MG63 (cell line): Measurements from ENCODE around the gene BCL2A1. TPM values are rescaled to one million over a fixed set of nuclear protein-coding genes. Genes with fewer than 3 reads are reported as not detected.
A peak's percentile ranks its signal among the peaks of the same experiment; 100 is the strongest.
"Not testable (repeated sequence)": the region's sequence is repeated elsewhere in the genome, so short reads cannot be mapped to it uniquely, and the experiment has no call there.

Experiments used
- DNase-seq: peaks from one replicate; pipeline ENCODE4 v3.0.0-alpha.2; 2020
- H3K27me3 ChIP-seq: fragments of 250-450 bp; sonication (Bioruptor Pico); 2 replicates; pipeline ENCODE4 v1.5.1; 2020; ENCODE audit warnings: mild to moderate bottlenecking, moderate library complexity
- H3K36me3 ChIP-seq: fragments of 250-450 bp; sonication (Bioruptor Pico); 2 replicates; pipeline ENCODE4 v1.5.1; 2020; ENCODE audit warnings: mild to moderate bottlenecking, moderate library complexity
- H3K4me3 ChIP-seq: fragments of 250-450 bp; sonication (Bioruptor Pico); 2 replicates; pipeline ENCODE4 v1.5.1; 2020; ENCODE audit warnings: mild to moderate bottlenecking, moderate library complexity
- H3K9me3 ChIP-seq: fragments of 250-450 bp; sonication (Bioruptor Pico); 2 replicates; pipeline ENCODE4 v1.5.1; 2020; ENCODE audit warnings: mild to moderate bottlenecking, moderate library complexity
- total RNA-seq: library from RNA; depleted of rRNA; stranded (reverse); fragments of >200 nt; shearing (Covaris generic); gene quantifications from 2 replicates; pipeline ENCODE4 v1.2.3, GENCODE V29; 2014; ENCODE audit warnings: low replicate concordance; rRNA removed

Gene BCL2A1
- total RNA-seq, 1 experiment from 2014 or later: not detected

- no peaks in the 10 kb centered on the region for H3K27me3 ChIP-seq
- peak overlapping the region; percentile 84 for H3K4me3 ChIP-seq
- H3K9me3 ChIP-seq: peaks cover 27% of the 10 kb centered on the region
- peaks cover 43% of the 10 kb centered on the region for H3K36me3 ChIP-seq
- no peak for DNase-seq
Observed at GRCh38 chr15:79922512-79923078, 48.4 kb downstream of the BCL2A1 start.

GRCh38 chr15:79919749-79920511, 51.1 kb downstream of the BCL2A1 start:
- DNase-seq: no peak
- Histone ChIP-seq H3K27me3 (no peaks in the 10 kb centered on the region), H3K4me3 (no peak overlapping the region), H3K9me3 (peaks cover 54% of the 10 kb centered on the region), H3K36me3 (peaks cover 70% of the 10 kb centered on the region)

- DNase-seq: no peak
- peaks cover 54% of the 10 kb centered on the region for H3K9me3 ChIP-seq
- no peak overlapping the region for H3K4me3 ChIP-seq
- H3K36me3 ChIP-seq: peaks cover 77% of the 10 kb centered on the region
- H3K27me3 ChIP-seq: no peaks in the 10 kb centered on the region
Observed at GRCh38 chr15:79919090-79919748, 51.8 kb downstream of the BCL2A1 start.

GRCh38 chr15:79918278-79918677, 52.7 kb downstream of the BCL2A1 start:
- no peaks in the 10 kb centered on the region for H3K27me3 ChIP-seq
- peaks cover 58% of the 10 kb centered on the region for H3K9me3 ChIP-seq
- DNase-seq: no peak
- no peak overlapping the region for H3K4me3 ChIP-seq
- H3K36me3 ChIP-seq: peaks cover 83% of the 10 kb centered on the region

GRCh38 chr15:79916502-79917132, 54.4 kb downstream of the BCL2A1 start:
- Histone ChIP-seq H3K36me3 (peaks cover 92% of the 10 kb centered on the region), H3K9me3 (peaks cover 57% of the 10 kb centered on the region), H3K4me3 (no peak overlapping the region), H3K27me3 (no peaks in the 10 kb centered on the region)
- DNase-seq: no peak

- H3K27me3 ChIP-seq: not testable (repeated sequence)
Observed at GRCh38 chr15:79915776-79916501, 55.1 kb downstream of the BCL2A1 start.

GRCh38 chr15:79914728-79915127, 56.3 kb downstream of the BCL2A1 start:
- no peak for DNase-seq
- peaks cover 46% of the 10 kb centered on the region for H3K9me3 ChIP-seq
- no peaks in the 10 kb centered on the region for H3K27me3 ChIP-seq
- peaks cover 90% of the 10 kb centered on the region for H3K36me3 ChIP-seq
- H3K4me3 ChIP-seq: no peak overlapping the region

More at GRCh38 chr15:79915776-79916501, 55.1 kb downstream of the BCL2A1 start:
- Histone ChIP-seq H3K9me3 (peaks cover 52% of the 10 kb centered on the region), H3K36me3 (peaks cover 89% of the 10 kb centered on the region)
- DNase-seq, H3K4me3 ChIP-seq: not testable (repeated sequence)

Other genes starting within 250 kb of the BCL2A1 start
- gene MTHFS, start 74.2 kb downstream of the BCL2A1 start, total RNA-seq: 72.8 and 225 TPM in 2 replicates
- gene ZFAND6, start 88.5 kb upstream of the BCL2A1 start, total RNA-seq: 174 and 254 TPM in 2 replicates
- gene FAH, start 181.8 kb upstream of the BCL2A1 start, total RNA-seq: 44.8 and 93.3 TPM in 2 replicates